OCI-M2 (cell line): ENCODE measurements around the gene VASN.

Source experiments
- DNase-seq: peaks from one replicate; lab custom pipeline; 2025; ENCODE audit not compliant: unreplicated experiment; lab: John Stamatoyannopoulos, UW

VASN gene

DNA sequence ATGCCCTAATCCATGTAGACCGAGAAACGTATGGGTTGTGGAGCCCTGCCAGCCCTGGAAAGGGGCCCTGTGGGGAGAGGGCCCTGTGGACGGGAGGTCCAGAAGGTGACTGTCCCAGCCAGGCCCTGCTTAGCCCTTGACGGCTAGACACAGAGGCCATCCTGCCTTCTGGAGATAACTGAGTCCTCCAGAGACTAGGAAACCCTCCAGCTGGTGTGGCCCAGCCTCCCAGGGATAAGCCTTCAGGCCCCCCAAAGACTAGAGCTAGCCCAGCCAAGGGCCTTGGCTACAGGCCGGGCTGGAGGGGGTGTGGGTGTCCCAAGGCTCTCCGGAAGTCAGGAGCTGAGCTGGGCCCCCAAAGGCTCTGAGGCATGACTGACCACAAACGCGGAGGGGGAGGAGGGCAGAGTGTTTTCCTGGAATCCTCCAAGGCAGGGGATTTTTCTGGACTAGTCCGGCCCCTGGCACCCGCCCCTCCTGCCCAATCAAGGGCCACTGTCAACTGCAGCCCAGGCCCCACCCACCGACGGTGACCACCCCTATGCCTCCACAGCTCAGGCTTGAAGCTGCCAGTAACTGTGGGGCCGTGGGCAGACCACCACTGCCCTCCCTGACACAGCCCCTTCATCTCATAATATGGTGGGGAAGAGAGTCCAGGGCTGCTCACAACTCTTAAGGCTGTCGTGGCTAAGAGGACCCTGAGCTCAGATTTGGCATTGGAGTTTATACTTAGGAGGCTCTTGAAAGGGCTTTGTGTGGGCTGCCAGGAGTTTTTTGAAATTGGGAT, 885 bp upstream of the VASN start:
- DNase-seq = no peak

DNA sequence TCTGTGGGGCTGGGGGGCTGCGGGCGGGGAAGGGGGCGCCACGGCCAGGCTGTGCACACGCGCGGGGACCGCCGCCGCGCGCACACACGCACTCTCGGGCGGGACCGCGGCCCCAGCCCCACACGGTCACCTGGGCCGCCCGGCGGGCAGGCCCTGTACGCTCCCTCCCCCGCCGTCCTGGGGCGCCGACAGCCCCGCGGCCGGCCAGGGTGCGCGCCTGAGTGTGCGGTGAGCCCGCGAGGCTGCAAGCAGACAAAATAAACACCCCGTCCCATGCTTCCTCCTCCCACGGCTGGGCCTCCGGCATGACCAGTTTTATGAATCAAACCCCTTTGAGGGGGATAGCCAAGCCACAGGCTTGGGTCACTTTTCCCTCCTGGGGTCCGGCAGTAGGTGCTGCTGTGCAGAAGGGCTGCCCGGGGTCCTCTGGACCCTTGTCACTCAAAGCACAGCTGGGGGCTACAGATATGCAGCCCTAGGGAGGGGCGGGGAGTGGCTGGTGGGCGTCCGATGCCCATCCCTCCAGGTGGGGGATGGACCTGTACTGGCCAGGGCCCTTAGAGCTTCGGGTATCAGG, 441 bp downstream of the VASN start:
- DNase-seq = no peak

DNA sequence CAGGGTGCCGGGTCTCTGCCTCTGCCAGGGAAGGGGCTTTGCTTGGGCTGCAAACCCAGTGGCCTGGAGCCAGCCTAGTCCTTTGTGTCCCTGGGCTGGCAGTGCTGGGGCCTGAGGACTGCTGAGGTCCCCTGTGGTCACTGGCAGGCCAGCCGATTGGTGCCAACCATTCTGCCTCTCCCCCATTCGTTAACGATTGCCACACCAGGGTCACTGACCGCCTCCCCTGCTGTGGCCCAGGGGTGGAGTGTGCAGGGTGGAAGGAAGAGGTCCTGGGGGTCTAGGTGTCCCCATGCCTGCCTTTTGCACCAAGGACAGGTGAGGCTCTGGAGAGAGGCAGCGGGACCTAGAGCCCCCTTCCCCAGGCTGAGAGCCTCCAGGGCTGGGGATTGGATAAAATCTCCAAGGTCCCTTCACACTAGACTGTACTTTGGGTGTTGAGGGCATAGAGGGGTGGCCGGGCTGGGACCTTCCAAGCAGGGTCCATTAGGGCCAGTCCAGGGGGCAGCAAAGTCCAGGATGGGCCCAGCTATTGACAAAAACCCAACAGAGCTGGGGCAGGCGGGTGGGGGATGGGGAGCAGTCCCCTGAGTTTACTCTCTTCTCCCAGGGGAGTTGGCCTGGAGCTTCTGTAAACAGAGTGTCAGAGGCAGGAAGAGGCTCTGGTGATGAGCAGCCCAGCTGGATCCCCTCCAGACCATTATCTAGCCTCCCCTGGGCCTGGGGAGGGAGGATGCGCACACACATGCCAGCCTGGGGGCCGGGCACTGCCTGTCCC, 1.1 kb downstream of the VASN start:
- no peak for DNase-seq

DNA sequence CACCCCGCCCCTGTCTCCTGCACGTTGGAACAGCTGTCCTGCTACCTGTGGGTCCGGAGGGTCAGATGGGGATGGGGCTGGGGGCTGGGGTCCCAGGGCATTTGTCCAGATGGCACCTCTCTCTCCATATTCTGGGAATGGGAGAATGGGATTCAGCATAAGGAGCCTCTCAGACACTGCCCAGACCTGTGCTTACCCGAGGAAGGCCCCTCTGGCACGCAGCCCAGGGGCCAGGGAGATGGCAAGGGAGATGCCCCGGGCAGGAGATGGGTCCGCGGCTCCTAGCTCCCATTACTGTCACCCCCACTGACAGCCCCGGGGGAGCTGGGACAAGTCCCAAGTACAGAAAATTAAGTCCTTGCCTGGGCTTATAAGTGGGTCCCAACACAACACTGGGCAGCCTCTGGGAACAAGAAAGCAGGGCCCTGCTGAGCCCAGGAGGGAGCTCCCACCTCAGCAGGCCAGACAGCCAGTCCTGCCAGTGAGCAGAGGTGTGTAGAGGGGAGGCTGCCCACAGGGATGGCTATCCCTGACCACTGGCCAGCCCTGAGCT, 1.8 kb downstream of the VASN start:
- DNase-seq = no peak

DNA sequence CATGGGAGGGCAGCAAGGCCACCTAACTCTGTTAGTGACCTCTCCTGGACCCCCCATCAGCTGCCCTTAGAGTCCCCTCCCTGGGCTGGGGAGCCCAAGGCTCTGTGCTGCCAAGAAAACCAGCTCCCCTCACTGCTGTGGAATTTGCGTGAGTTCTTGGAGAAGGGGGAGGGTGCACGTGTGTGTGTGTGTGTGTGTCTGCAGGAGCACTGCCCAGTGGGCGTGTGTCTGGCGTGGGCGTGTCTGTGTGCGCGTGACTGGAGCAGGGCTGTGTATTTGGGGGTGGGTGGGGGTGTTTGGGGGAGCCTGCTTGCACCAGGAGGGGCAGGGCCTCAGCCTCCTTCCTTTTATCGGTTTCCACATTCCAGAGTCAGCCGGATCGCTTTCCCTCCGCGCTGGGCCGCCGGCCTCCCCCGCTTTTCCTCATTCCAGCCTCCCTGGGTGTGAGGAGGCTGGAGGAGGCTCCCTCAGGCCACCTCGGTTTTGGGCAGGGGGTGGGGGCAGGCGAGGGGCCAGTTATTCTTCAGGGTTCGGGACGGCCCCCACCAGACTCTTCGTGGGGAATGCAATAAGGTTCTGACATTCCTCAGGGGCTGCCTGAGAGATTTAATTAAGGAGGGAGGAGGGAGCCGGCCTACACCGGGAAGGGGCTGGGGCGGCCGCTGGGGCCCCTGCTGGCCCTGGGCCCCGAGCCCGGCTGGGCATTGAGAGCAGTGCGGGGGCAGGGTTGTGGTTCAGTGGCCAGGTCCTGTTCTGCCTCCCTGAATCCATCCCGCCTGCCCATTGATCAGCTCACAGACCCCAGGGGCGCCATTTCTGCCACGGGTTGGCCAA, 2.5 kb downstream of the VASN start:
- no peak for DNase-seq

DNA sequence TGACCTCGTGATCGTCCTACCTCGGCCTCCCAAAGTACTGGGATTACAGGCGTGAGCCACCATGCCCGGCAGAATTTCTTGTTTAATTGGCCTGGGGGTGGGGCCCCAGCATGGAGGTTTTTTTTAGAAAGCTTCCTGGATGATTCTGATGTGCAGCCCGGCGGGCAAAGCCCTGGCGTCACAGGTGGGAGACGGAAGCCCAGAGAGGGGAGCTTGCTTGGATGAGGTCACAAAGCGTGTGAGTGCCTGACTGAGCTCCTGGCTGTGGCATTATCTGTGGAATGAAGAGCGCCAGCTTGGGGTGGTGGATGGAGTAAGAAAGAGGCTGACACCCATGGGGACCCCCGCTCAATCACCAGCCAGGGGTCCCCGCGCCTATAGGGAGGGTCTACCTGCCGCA, 4.1 kb downstream of the VASN start:
- DNase-seq = no peak

DNA sequence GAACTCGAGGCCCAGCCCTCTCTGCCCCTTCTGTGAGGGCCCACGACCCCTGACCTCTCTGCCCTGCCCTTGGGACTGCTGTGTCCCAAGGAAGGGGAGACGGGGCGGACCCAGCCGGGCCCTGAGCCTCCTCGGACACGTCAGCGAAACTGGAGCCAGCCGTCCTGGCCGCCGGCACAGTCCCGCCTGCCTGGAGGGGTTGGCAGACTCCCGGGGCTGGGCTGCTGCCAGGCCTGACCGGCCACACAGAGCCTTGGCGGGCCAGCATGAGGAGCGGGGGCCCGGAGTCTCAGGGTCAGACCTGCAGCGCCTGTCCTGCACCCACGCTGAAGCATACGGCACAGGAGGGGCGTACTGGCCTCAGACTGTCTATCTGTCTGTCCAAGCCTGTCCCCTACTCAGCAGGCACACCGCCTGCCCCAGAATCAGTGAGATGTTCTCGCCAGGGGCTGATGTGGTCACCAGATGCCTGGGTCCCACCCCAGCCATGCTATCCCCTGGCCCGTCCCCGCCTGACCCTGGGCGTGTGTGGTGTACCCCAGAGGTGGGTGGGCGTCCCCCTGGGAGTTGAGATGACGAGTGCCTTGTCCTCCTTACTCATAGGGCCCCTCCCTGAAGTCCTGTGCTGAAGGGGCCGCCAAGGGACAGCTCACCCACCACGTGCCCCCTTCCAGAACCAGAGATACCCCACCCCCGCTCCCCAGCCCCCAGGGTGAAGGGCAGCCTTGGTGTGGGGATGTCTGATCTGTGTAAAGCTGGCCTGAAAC, 4.7 kb downstream of the VASN start:
- DNase-seq = no peak

DNA sequence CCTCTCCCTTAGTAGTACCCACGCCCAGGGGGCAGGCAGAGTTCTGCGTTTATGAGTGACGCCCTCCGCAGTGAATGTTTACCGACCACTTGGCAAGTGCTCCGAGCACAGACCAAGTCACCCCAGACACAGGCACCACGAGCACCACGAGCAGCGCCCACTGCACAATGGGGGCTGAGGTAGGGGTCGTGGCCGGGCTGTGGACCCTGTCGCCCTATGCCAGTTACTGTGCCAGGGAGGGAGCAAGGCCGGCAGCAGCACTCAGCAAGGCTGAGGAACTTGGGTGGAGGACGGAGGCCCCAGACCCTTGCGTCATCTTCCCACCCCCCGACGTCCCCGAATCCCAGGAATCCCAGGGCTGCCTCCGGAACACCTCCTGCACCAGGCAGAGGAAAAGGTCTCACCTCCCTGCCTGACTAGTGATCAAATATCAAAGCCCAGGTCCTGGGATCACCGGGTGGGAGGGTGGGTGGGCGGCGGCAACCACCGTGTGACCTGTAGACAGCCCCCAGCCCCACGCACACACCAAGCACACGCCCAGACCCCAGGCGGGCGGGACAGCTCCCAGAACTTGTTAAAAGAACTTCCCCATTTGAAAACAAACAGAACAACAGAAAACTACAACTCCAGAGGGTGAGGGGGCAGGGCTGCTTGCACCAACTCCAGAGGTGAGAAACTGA, 5.4 kb downstream of the VASN start:
- DNase-seq = no peak

DNA sequence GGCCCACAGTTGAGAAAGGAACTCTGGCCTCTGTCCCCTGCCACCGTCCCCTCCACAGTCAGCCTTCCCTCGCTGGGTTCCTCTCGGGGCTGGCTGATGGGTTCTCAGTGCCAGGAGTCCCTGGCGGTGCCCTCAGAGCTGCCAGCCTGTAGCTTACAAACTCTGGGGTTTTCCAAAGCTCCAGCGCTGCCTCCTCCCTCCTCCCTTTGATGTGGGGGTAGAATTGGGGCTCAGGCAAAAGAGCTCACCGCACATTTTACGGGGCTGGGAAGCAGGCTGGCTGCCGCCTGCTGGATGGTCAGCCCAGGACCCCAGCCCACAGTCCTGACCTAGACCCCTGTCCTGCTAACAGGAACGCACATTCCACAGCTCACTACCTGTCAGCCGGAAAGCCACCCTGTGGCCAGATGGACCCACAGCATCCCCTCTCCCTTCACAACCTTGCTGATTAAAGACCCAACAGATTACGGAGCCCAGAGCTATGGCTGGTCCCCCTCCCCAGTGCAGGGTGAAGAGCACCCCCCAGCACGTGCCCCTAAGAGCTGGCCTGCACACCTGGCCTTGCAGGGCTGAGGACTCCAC, 6.0 kb downstream of the VASN start:
- no peak for DNase-seq

DNA sequence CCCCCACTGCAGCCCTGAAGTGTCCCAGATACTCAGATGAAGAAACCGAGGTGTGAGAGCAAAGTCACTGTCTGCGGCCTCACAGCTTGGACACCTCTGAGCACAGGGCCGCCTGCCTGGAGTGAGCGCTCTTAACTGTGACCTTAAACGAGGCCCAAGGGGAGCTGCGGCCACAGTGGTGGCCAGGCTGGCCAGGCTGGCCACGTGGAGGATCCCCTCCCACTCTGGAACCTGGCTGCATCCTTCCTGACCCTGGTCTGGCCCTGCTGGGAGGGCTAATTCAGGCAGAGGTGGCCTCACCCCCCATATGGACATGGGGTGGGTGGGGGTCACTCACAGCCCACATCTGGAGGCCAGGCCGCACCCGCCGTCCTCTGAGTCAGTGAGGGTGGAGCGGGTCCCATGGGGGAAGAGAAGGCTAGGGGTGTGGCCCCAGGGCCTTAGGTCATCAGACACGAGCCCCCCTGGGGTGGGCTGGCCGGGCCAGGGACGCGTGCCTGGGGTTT, 6.6 kb downstream of the VASN start:
- no peak for DNase-seq

DNA sequence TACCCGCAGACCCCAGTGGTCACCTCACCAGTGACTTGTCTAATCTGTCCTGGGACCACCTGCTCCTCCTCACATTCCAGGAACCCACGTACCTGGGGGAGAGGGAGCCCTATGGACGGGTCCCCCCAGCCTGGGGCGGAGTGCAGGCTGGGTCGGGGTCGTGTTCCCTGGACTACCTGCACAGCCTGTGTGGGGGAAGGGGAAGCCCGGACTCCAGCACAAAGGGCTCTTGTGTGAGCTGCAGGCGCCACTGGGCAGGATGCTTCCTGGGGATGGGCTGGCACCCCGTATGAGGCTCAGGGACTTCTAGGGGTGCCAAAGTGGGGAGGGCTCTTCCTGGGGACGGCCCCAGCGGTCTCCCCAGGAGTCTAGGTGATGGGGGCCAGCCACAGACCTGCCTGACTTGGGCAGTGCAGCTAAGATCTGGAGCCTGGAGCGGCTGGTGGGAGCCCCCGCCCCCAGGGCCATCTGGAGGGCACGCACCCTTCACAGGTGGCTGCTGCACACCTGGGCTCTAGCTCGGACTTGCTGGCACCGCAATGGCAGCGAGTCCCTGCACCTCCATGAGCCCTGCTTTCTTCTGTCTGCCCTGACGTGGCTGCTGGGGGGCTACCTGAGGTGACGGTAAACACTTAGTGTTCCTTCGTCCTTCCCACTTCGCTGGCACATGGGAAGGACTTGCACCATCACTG, 7.5 kb downstream of the VASN start:
- DNase-seq = no peak

DNA sequence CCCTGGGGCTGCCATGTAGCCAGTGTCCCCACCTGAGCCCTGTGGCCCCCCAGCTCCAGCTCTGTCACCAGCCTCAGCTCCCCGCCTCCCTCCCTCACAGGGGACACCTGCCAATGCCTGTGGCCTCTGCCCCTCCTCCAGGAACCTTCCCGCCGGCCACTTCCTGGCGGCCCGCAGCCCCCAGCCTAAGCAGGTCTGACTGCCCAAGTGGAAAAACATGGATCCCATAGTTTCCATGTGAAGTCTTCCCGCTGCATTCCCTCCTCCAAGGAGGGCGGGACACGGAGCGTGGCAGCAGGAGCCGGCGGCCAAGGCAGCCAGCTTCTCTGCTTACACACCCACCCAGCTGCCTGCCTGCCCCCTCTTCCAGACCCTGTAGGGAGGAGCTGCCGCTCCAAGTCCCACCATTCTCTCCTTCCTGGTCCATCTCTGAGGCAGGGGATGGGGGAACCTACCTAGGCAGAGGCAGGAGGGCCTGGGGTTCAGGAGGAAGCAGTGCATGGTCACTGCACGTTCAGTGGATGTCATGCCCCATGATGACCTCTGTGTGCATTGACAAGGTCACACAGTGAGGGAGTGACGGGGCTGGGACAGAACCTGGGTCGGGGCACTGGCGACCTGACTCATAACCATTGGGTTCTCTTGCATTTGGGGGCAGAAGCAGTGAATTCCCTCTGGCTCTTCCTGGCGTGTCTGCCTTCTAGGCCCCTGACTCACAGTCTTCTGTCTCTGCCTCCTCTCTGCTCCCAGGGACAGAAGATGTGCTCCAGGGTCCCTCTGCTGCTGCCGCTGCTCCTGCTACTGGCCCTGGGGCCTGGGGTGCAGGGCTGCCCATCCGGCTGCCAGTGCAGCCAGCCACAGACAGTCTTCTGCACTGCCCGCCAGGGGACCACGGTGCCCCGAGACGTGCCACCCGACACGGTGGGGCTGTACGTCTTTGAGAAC, 8.7 kb downstream of the VASN start:
- no peak for DNase-seq

DNA sequence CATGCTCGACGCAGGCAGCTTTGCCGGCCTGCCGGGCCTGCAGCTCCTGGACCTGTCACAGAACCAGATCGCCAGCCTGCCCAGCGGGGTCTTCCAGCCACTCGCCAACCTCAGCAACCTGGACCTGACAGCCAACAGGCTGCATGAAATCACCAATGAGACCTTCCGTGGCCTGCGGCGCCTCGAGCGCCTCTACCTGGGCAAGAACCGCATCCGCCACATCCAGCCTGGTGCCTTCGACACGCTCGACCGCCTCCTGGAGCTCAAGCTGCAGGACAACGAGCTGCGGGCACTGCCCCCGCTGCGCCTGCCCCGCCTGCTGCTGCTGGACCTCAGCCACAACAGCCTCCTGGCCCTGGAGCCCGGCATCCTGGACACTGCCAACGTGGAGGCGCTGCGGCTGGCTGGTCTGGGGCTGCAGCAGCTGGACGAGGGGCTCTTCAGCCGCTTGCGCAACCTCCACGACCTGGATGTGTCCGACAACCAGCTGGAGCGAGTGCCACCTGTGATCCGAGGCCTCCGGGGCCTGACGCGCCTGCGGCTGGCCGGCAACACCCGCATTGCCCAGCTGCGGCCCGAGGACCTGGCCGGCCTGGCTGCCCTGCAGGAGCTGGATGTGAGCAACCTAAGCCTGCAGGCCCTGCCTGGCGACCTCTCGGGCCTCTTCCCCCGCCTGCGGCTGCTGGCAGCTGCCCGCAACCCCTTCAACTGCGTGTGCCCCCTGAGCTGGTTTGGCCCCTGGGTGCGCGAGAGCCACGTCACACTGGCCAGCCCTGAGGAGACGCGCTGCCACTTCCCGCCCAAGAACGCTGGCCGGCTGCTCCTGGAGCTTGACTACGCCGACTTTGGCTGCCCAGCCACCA, 9.7 kb downstream of the VASN start:
- DNase-seq = no peak

DNA sequence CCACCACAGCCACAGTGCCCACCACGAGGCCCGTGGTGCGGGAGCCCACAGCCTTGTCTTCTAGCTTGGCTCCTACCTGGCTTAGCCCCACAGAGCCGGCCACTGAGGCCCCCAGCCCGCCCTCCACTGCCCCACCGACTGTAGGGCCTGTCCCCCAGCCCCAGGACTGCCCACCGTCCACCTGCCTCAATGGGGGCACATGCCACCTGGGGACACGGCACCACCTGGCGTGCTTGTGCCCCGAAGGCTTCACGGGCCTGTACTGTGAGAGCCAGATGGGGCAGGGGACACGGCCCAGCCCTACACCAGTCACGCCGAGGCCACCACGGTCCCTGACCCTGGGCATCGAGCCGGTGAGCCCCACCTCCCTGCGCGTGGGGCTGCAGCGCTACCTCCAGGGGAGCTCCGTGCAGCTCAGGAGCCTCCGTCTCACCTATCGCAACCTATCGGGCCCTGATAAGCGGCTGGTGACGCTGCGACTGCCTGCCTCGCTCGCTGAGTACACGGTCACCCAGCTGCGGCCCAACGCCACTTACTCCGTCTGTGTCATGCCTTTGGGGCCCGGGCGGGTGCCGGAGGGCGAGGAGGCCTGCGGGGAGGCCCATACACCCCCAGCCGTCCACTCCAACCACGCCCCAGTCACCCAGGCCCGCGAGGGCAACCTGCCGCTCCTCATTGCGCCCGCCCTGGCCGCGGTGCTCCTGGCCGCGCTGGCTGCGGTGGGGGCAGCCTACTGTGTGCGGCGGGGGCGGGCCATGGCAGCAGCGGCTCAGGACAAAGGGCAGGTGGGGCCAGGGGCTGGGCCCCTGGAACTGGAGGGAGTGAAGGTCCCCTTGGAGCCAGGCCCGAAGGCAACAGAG, 10.5 kb downstream of the VASN start:
- DNase-seq = no peak

DNA sequence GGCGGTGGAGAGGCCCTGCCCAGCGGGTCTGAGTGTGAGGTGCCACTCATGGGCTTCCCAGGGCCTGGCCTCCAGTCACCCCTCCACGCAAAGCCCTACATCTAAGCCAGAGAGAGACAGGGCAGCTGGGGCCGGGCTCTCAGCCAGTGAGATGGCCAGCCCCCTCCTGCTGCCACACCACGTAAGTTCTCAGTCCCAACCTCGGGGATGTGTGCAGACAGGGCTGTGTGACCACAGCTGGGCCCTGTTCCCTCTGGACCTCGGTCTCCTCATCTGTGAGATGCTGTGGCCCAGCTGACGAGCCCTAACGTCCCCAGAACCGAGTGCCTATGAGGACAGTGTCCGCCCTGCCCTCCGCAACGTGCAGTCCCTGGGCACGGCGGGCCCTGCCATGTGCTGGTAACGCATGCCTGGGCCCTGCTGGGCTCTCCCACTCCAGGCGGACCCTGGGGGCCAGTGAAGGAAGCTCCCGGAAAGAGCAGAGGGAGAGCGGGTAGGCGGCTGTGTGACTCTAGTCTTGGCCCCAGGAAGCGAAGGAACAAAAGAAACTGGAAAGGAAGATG, 11.2 kb downstream of the VASN start:
- DNase-seq = no peak
